IPS-18a (cell line): ENCODE data around the gene NAA10.

Source experiments
- H3K27ac ChIP-seq: one replicate; pipeline ENCODE4 v1.5.1; 2013; ENCODE audit warnings: low read length
- H3K27me3 ChIP-seq: one replicate; pipeline ENCODE4 v1.6.1; 2013; ENCODE audit warnings: mild to moderate bottlenecking, low read length; ENCODE audit not compliant: control insufficient read depth, insufficient read depth
- H3K36me3 ChIP-seq: one replicate; pipeline ENCODE4 v1.6.1; 2013; ENCODE audit warnings: low read depth, low read length; ENCODE audit not compliant: control insufficient read depth
- H3K4me1 ChIP-seq: one replicate; pipeline ENCODE4 v1.6.1; 2013; ENCODE audit warnings: low read depth, low read length; ENCODE audit not compliant: control insufficient read depth
- H3K4me3 ChIP-seq: one replicate; pipeline ENCODE4 v1.5.1; 2013; ENCODE audit warnings: low read length
- H3K9ac ChIP-seq: one replicate; pipeline ENCODE4 v1.6.1; 2013; ENCODE audit warnings: mild to moderate bottlenecking, low read length, moderate library complexity
- H3K9me3 ChIP-seq: one replicate; pipeline ENCODE4 v1.6.1; 2013; ENCODE audit warnings: low read depth, low read length; ENCODE audit not compliant: control insufficient read depth

Gene NAA10

DNA sequence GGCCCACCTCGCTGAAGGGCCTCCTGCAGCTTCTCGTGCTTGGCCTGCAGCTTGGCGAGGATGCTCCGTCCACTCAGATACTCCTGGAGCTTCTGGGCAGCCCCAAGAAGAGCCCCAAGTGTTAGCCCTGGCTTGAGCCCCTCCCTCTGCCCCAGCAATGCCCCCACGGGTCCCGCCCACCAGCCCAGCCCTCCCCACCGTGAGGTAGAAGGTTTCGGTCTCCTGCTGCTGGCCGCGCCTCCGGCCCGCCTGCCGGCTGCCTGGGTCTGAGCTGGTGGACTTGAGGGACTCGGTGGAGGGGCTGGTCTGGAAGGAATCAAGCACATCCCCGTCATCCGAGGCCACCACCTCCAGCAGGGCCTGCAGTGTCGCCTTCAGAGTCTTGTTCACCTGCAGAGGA is 21.6 kb downstream of the NAA10 start:
- Histone ChIP-seq H3K4me1 (no peaks in the 10 kb centered on the region), H3K27ac (no peak overlapping the region), H3K9me3 (no peaks in the 10 kb centered on the region), H3K27me3 (no peaks in the 10 kb centered on the region), H3K36me3 (no peaks in the 10 kb centered on the region), H3K9ac (no peak overlapping the region), H3K4me3 (no peak overlapping the region)

DNA sequence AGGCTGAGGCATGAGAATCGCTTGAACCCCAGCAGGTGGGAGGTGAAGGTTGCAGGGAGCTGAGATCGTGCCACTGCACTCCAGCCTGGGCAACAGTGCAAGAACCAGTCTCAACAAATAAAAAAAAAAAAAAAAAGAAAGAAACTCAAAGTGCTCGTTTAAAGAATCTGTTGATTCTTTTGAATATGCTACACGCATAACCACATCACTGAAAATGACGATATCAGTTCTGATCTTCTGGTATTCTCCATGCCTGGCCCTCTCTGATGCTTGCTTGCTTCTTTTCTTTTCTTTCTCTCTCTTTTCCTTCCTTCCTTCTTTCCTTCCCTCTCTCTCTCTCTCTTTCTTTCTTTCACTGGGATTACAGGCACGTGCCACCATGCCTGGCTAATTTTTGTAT is 23.0 kb downstream of the NAA10 start:
- H3K27me3 ChIP-seq: no peaks in the 10 kb centered on the region
- no peaks in the 10 kb centered on the region for H3K36me3 ChIP-seq
- H3K4me3 ChIP-seq: no peak overlapping the region
- H3K9ac ChIP-seq: no peak overlapping the region
- H3K9me3 ChIP-seq: no peaks in the 10 kb centered on the region
- no peak overlapping the region for H3K27ac ChIP-seq
- H3K4me1 ChIP-seq: no peaks in the 10 kb centered on the region

GRCh38 chrX:153910446-153910845 is 24.4 kb downstream of the NAA10 start:
- H3K9ac ChIP-seq: no peak overlapping the region
- H3K4me1 ChIP-seq: no peaks in the 10 kb centered on the region
- H3K27ac ChIP-seq: no peak overlapping the region
- H3K9me3 ChIP-seq: no peaks in the 10 kb centered on the region
- no peaks in the 10 kb centered on the region for H3K27me3 ChIP-seq
- H3K4me3 ChIP-seq: no peak overlapping the region
- no peaks in the 10 kb centered on the region for H3K36me3 ChIP-seq

- Histone ChIP-seq H3K27ac (no peak overlapping the region), H3K27me3 (no peaks in the 10 kb centered on the region), H3K4me3 (no peak overlapping the region), H3K9ac (no peak overlapping the region), H3K36me3 (no peaks in the 10 kb centered on the region), H3K9me3 (no peaks in the 10 kb centered on the region), H3K4me1 (no peaks in the 10 kb centered on the region)
Observed at GRCh38 chrX:153909980-153910360, 24.9 kb downstream of the NAA10 start.

GRCh38 chrX:153909024-153909979 is 25.5 kb downstream of the NAA10 start:
- Histone ChIP-seq H3K27me3 (no peaks in the 10 kb centered on the region), H3K9ac (no peak overlapping the region), H3K4me3 (no peak overlapping the region), H3K36me3 (no peaks in the 10 kb centered on the region), H3K4me1 (no peaks in the 10 kb centered on the region), H3K9me3 (no peaks in the 10 kb centered on the region), H3K27ac (no peak overlapping the region)

DNA sequence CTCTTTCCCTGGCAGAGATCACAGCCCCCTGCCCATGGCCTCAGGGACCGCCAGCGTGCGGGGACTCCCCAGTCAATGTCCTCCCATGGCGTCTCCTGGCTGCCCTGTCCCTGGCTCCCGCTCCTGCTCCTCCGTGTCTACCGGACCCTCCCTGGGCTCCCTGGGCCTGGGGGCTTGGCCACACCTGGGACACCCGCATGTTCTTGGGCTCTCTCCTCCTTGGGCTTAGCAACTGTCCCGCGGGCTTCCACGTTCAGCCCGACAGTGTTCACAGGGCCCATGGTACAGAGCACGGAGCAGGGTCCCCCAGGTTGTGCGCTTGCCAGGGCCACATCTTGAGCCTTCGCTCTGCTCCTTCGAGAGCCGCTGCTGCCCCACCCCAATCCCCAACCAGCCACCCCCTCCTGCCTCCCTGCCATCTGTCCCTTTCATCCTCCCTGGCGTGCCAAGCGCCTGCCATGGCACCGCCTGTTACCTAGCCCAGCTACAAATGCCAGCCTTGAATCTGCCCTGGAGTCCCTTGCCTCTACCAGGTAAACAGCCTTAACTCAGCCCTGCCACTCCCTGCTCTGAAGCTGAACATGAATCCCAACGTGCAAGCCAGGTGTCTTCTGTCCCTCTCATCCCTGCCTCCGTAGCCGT is 26.5 kb downstream of the NAA10 start:
- no peaks in the 10 kb centered on the region for H3K9me3 ChIP-seq
- H3K27me3 ChIP-seq: no peaks in the 10 kb centered on the region
- H3K9ac ChIP-seq: no peak overlapping the region
- H3K36me3 ChIP-seq: no peaks in the 10 kb centered on the region
- H3K27ac ChIP-seq: no peak overlapping the region
- no peaks in the 10 kb centered on the region for H3K4me1 ChIP-seq
- no peak overlapping the region for H3K4me3 ChIP-seq

GRCh38 chrX:153907456-153907855 is 27.4 kb downstream of the NAA10 start:
- Histone ChIP-seq H3K27ac (no peak overlapping the region), H3K4me3 (no peak overlapping the region), H3K36me3 (no peaks in the 10 kb centered on the region), H3K9ac (no peak overlapping the region), H3K27me3 (no peaks in the 10 kb centered on the region), H3K4me1 (no peaks in the 10 kb centered on the region), H3K9me3 (no peaks in the 10 kb centered on the region)

DNA sequence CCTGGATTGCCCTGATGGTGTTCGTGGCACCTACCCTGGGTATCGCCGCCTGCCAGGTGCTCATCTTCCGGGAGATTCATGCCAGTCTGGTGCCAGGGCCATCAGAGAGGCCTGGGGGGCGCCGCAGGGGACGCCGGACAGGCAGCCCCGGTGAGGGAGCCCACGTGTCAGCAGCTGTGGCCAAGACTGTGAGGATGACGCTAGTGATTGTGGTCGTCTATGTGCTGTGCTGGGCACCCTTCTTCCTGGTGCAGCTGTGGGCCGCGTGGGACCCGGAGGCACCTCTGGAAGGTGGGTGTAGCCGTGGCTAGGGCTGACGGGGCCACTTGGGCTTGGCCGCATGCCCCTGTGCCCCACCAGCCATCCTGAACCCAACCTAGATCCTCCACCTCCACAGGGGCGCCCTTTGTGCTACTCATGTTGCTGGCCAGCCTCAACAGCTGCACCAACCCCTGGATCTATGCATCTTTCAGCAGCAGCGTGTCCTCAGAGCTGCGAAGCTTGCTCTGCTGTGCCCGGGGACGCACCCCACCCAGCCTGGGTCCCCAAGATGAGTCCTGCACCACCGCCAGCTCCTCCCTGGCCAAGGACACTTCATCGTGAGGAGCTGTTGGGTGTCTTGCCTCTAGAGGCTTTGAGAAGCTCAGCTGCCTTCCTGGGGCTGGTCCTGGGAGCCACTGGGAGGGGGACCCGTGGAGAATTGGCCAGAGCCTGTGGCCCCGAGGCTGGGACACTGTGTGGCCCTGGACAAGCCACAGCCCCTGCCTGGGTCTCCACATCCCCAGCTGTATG is 28.5 kb downstream of the NAA10 start:
- Histone ChIP-seq H3K4me1 (no peaks in the 10 kb centered on the region), H3K4me3 (no peak overlapping the region), H3K9ac (no peak overlapping the region), H3K27ac (no peak overlapping the region), H3K36me3 (no peaks in the 10 kb centered on the region), H3K9me3 (no peaks in the 10 kb centered on the region), H3K27me3 (no peaks in the 10 kb centered on the region)

- no peaks in the 10 kb centered on the region for H3K9me3 ChIP-seq
- H3K4me3 ChIP-seq: no peak overlapping the region
- H3K9ac ChIP-seq: no peak overlapping the region
- H3K27me3 ChIP-seq: no peaks in the 10 kb centered on the region
- no peaks in the 10 kb centered on the region for H3K4me1 ChIP-seq
- no peaks in the 10 kb centered on the region for H3K36me3 ChIP-seq
- no peak overlapping the region for H3K27ac ChIP-seq
Observed at GRCh38 chrX:153905481-153906095, 29.2 kb downstream of the NAA10 start.

- Histone ChIP-seq H3K27me3 (no peaks in the 10 kb centered on the region), H3K4me1 (no peaks in the 10 kb centered on the region), H3K4me3 (no peak within 1 kb of the TSS), H3K27ac (no peak within 1 kb of the TSS), H3K9ac (no peak within 1 kb of the TSS), H3K9me3 (no peaks in the 10 kb centered on the region), H3K36me3 (no peaks in the 10 kb centered on the region)
Observed at GRCh38 chrX:153903991-153904957, 30.6 kb downstream of the NAA10 start, which contains the start of gene AVPR2. Gene AVPR2, plus strand, starts transcription at chrX:153904673. Its CDS starts 473 bp downstream, at chrX:153905146.
